CD4-positive, alpha-beta T cell (primary cell): ENCODE data around the gene TGFBR2. TPM values are rescaled to one million over a fixed set of nuclear protein-coding genes. Genes with fewer than 3 reads are reported as not detected.
A peak's percentile ranks its signal among the peaks of the same experiment; 100 is the strongest.

Experiments used
- ATAC-seq: fragments of 200-7000 bp; cut with Tn5 transposase; one replicate; pipeline ENCODE4 v1.10.0; 2022; ENCODE audit warnings: mild to moderate bottlenecking; ENCODE audit not compliant: poor library complexity
- CTCF ChIA-PET: fragments of 350-600 bp; sonication (Branson Sonifier 250); formaldehyde crosslinking; loops from one replicate; lab custom pipeline; 2021; ENCODE audit warnings: antibody characterized with exemption, inconsistent platforms; lab: Charles Lee
- POLR2A ChIA-PET: fragments of 350-600 bp; sonication (Branson Sonifier 250); formaldehyde crosslinking; loops from one replicate; lab custom pipeline; 2021; ENCODE audit warnings: antibody characterized with exemption, inconsistent platforms; lab: Charles Lee
- DNase-seq, 14 experiments: peaks; one replicate each; pipeline ENCODE4 v3.0.0-alpha.2; 2013 to 2020; ENCODE audit warnings: mixed read lengths in 2 of 14
- H3K27ac ChIP-seq, 2 donors: one replicate each; pipeline versions ENCODE4 v1.5.1 to v1.7.0; 2013; ENCODE audit warnings: low read length in 2 of 2, low read depth in 1 of 2, mild to moderate bottlenecking in 1 of 2
- H3K27me3 ChIP-seq, 2 experiments: 1 replicate in 1 of 2; 2 replicates in 1 of 2; pipeline versions ENCODE4 v1.6.1 to v1.7.0; 2013; ENCODE audit warnings: low read length in 2 of 2, control low read depth in 1 of 2, mild to moderate bottlenecking in 1 of 2, moderate library complexity in 1 of 2; ENCODE audit not compliant: insufficient read depth in 2 of 2, control insufficient read depth in 1 of 2
- H3K36me3 ChIP-seq: one replicate; pipeline ENCODE4 v1.6.1; 2013; ENCODE audit warnings: low read length, control low read depth; ENCODE audit not compliant: insufficient read depth
- H3K4me1 ChIP-seq: one replicate; pipeline ENCODE4 v1.6.1; 2013; ENCODE audit warnings: low read length, control low read depth; ENCODE audit not compliant: insufficient read depth
- H3K4me3 ChIP-seq: one replicate; pipeline ENCODE4 v1.5.1; 2013; ENCODE audit warnings: mild to moderate bottlenecking, low read length, moderate library complexity
- H3K9me3 ChIP-seq, 2 experiments: 1 replicate in 1 of 2; 2 replicates in 1 of 2; pipeline versions ENCODE4 v1.6.1 to v1.7.0; 2013; ENCODE audit warnings: low read length in 2 of 2, mild to moderate bottlenecking in 2 of 2, control low read depth in 1 of 2, moderate library complexity in 1 of 2; ENCODE audit not compliant: control insufficient read depth in 1 of 2, insufficient read depth in 1 of 2
- H3K27ac Mint-ChIP-seq: one replicate; pipeline ENCODE4 v1.8.0; 2020; ENCODE audit warnings: mixed read lengths
- H3K27me3 Mint-ChIP-seq: one replicate; pipeline ENCODE4 v1.8.0; 2021; ENCODE audit warnings: mixed read lengths
- H3K36me3 Mint-ChIP-seq: one replicate; pipeline ENCODE4 v1.8.0; 2021; ENCODE audit warnings: low read depth, mixed read lengths
- H3K4me1 Mint-ChIP-seq: one replicate; pipeline ENCODE4 v1.8.0; 2021; ENCODE audit warnings: low read depth, mixed read lengths
- H3K4me3 Mint-ChIP-seq: one replicate; pipeline ENCODE4 v1.8.0; 2020; ENCODE audit warnings: mild to moderate bottlenecking, mixed read lengths
- H3K9me3 Mint-ChIP-seq: one replicate; pipeline ENCODE4 v1.8.0; 2020; ENCODE audit warnings: mixed read lengths
- intact Hi-C, 2 experiments: fragments of 100-400 bp; cut with DNase I in 1 of 2; cut with micrococcal nuclease in 1 of 2; formaldehyde crosslinking; loops; one replicate each; pipeline versions ENCODE4 v1.15.1 to v1.9.0; 2023 to 2025; cut with DNase I, micrococcal nuclease
- total RNA-seq, 174 experiments: library from RNA in 2 of 174; stranded (reverse) in 2 of 174; gene quantifications; one replicate each; pipeline ENCODE4 v1.2.3 and lab custom pipeline; 2021 to 2026
- TF ChIP-seq, protein P1 (sequence below): fragments of 200-600 bp; IDR thresholded peaks from one replicate; pipeline ENCODE4 v1.8.0; 2022; ENCODE audit warnings: antibody characterized with exemption, mild to moderate bottlenecking

Gene TGFBR2
- total RNA-seq, 2 experiments from 2014 or later, result 203 to 205 TPM

DNA sequence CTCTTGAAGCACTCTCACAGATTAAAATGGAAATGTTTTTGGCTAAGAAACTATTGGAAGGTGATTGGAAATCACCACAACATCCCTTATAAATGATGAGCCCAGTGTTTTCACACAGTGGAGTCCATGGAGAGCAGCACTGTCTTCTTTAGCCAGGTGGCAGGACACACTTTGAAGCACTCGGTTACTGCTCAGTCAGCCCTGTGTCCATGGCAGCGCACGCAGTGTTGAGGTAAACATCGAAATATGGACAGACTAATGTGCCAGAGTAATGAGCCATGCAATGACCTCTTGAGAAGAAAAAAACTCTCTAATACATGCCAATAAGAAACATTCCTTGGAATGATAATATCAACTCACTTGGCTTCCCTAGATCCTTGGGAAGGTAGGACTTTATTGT is 66.6 kb downstream of the TGFBR2 start:
- Mint-ChIP-seq H3K4me1 (peaks cover 100% of the 10 kb centered on the region), H3K27ac (peak overlapping the region; percentile 86), H3K4me3 (peak overlapping the region; percentile 59), H3K9me3 (no peaks in the 10 kb centered on the region), H3K27me3 (no peaks in the 10 kb centered on the region), H3K36me3 (peaks cover 100% of the 10 kb centered on the region)
- ATAC-seq (no peak), DNase-seq (no peak)
- Histone ChIP-seq H3K4me1 (peaks cover 53% of the 10 kb centered on the region), H3K36me3 (peaks cover 94% of the 10 kb centered on the region), H3K9me3 (no peaks in the 10 kb centered on the region), H3K27me3 (no peaks in the 10 kb centered on the region), H3K4me3 (peak overlapping the region; percentile 36), H3K27ac (peak overlapping the region in 1 of 2 donors; percentile 7)
- TF ChIP-seq, protein P1, sequence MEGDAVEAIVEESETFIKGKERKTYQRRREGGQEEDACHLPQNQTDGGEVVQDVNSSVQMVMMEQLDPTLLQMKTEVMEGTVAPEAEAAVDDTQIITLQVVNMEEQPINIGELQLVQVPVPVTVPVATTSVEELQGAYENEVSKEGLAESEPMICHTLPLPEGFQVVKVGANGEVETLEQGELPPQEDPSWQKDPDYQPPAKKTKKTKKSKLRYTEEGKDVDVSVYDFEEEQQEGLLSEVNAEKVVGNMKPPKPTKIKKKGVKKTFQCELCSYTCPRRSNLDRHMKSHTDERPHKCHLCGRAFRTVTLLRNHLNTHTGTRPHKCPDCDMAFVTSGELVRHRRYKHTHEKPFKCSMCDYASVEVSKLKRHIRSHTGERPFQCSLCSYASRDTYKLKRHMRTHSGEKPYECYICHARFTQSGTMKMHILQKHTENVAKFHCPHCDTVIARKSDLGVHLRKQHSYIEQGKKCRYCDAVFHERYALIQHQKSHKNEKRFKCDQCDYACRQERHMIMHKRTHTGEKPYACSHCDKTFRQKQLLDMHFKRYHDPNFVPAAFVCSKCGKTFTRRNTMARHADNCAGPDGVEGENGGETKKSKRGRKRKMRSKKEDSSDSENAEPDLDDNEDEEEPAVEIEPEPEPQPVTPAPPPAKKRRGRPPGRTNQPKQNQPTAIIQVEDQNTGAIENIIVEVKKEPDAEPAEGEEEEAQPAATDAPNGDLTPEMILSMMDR, result no peak
- intact Hi-C loops, result no loop called here
- ChIA-PET CTCF (interaction anchor here (2.0 kb wide), 1 partner anchor 20 kb away, joined by 7 read pairs; no protein-coding TSS in a partner anchor), POLR2A (interaction anchor here (1.5 to 2.6 kb wide), 3 partner anchors 8 to 66 kb away, joined by 5 to 18 read pairs (median 9); no protein-coding TSS in a partner anchor)

DNA sequence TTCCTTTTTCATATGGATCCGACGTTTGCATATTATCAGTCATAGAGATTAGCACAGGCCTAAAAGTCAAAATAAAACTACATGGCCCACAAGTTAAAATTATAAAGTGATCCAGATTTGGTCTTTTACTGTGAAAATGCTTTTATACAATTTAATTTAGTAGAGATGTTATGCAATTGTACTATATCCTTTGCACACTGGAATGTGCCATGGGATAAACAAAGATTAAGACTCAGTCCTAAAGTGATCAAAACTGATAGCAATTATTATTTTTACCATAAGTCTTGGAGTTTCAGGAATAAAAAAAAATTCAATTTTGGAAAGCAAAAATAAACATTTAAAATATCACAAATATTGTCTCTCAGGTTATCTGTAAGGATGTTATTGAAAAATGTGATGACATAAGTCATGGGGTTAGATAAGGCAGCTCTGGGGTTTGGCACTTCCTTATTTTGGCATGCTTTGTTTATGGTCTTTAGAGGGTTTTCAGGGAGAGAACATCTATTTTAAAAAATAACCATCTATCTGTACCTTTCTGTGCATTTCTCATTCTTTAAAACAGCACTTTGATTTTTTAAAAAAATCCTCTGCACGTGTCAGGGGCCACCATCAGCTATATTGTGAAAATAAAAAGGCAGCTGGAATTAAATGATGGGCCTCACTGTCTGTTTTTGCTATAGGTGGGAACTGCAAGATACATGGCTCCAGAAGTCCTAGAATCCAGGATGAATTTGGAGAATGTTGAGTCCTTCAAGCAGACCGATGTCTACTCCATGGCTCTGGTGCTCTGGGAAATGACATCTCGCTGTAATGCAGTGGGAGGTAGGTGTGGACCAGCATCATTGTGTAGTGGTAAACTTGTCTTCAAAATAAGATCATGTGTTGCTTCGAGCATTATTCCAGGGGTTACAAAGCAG is 67.3 kb downstream of the TGFBR2 start:
- no peaks in the 10 kb centered on the region for H3K9me3 ChIP-seq
- Mint-ChIP-seq H3K4me3 (peak overlapping the region; percentile 71), H3K9me3 (no peaks in the 10 kb centered on the region), H3K27me3 (no peaks in the 10 kb centered on the region), H3K4me1 (peaks cover 98% of the 10 kb centered on the region), H3K36me3 (peaks cover 100% of the 10 kb centered on the region), H3K27ac (peak overlapping the region; percentile 86)
- no peaks in the 10 kb centered on the region for H3K27me3 ChIP-seq
- ChIA-PET CTCF (interaction anchor here (1.5 kb wide), 1 partner anchor 16 kb away, joined by 3 read pairs; no protein-coding TSS in a partner anchor), POLR2A (interaction anchor here (1.0 to 2.6 kb wide), 9 partner anchors 9 to 73 kb away, joined by 3 to 18 read pairs (median 5); no protein-coding TSS in a partner anchor)
- peaks cover 93% of the 10 kb centered on the region for H3K36me3 ChIP-seq
- H3K4me1 ChIP-seq, result peaks cover 49% of the 10 kb centered on the region
- TF ChIP-seq, protein P1, result no peak
- peak overlapping the region; percentile 36 for H3K4me3 ChIP-seq
- ATAC-seq, result peak; percentile 59
- peak overlapping the region in 1 of 2 donors; percentile 18 for H3K27ac ChIP-seq
- DNase-seq, result no peak
- intact Hi-C loops, result no loop called here

DNA sequence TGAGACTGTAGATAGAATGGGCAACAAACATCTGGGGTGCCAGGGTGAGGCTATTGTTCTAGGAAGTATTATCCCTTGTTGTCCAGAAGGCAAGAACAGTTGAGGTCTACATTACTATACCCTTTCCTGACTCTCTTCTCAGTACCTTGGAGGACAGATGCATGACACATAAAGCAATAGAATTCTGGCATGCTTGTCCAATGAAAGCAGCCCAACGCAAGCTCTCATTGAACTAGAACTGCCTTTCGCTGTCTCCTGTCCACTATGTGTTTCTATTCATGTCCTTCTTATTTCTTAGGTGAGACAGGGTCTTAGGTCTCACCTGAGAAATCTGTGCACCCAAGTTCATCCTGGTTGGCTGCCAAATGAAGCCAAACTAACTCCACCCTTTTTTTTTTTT is 68.6 kb downstream of the TGFBR2 start:
- DNase-seq (no peak), ATAC-seq (no peak)
- Mint-ChIP-seq H3K27me3 (no peaks in the 10 kb centered on the region), H3K36me3 (peaks cover 100% of the 10 kb centered on the region), H3K27ac (peak overlapping the region; percentile 86), H3K9me3 (no peaks in the 10 kb centered on the region), H3K4me3 (peak overlapping the region; percentile 71), H3K4me1 (peaks cover 98% of the 10 kb centered on the region)
- CTCF ChIA-PET, result interaction anchor here (1.5 kb wide), 1 partner anchor 17 kb away, joined by 3 read pairs; no protein-coding TSS in a partner anchor
- H3K9me3 ChIP-seq, result no peaks in the 10 kb centered on the region
- H3K27me3 ChIP-seq, result no peaks in the 10 kb centered on the region
- H3K36me3 ChIP-seq, result peaks cover 94% of the 10 kb centered on the region
- peak overlapping the region; percentile 24 for H3K4me3 ChIP-seq
- H3K27ac ChIP-seq, result no peak overlapping the region
- TF ChIP-seq, protein P1, result no peak
- POLR2A ChIA-PET, result interaction anchor here (0.7 to 2.6 kb wide), 4 partner anchors 10 to 74 kb away, joined by 3 to 9 read pairs (median 4); no protein-coding TSS in a partner anchor
- intact Hi-C loops, result no loop called here
- peaks cover 55% of the 10 kb centered on the region for H3K4me1 ChIP-seq
